Uterus (tissue), 4 donors: ENCODE data around the gene TFPI. TPM values are rescaled to one million over a fixed set of nuclear protein-coding genes. Genes with fewer than 3 reads are reported as not detected.

Experiments used
- DNase-seq, 2 donors: peaks; one replicate each; pipeline ENCODE4 v3.0.0-alpha.2; 2019 to 2020
- H3K27ac ChIP-seq, 2 donors: fragments of 200-600 bp; sonication (generic); 1 replicate in 1 of 2; 2 replicates in 1 of 2; pipeline ENCODE4 v1.5.1; 2016 to 2018
- H3K27me3 ChIP-seq, 2 donors: fragments of 200-600 bp; sonication (generic); one replicate each; pipeline ENCODE4 v1.5.1; 2018 to 2019; ENCODE audit warnings: control low read depth in 1 of 2
- H3K36me3 ChIP-seq, 2 donors: fragments of 200-600 bp; sonication (generic); one replicate each; pipeline ENCODE4 v1.5.1; 2019; ENCODE audit warnings: control low read depth in 1 of 2
- H3K4me1 ChIP-seq, 2 donors: fragments of 200-600 bp; sonication (generic); one replicate each; pipeline ENCODE4 v1.5.1; 2018 to 2019; ENCODE audit warnings: control low read depth in 1 of 2
- H3K4me3 ChIP-seq, 2 donors: fragments of 200-600 bp; sonication (generic); 1 replicate in 1 of 2; 2 replicates in 1 of 2; pipeline ENCODE4 v1.5.1; 2018 to 2019; ENCODE audit warnings: mild to moderate bottlenecking in 1 of 2
- H3K9me3 ChIP-seq, 2 donors: fragments of 200-600 bp; sonication (generic); one replicate each; pipeline ENCODE4 v1.5.1; 2019; ENCODE audit warnings: control low read depth in 1 of 2
- POLR2A ChIP-seq, 2 donors: fragments of 450-650 bp; IDR thresholded peaks; one replicate each; pipeline ENCODE4 v1.6.1; 2016; ENCODE audit warnings: antibody characterized with exemption in 2 of 2, mild to moderate bottlenecking in 1 of 2, moderate library complexity in 1 of 2
- intact Hi-C: fragments of 100-400 bp; cut with DNase I; formaldehyde crosslinking; loops from one replicate; pipeline ENCODE4 v1.15.1; 2023; ENCODE audit warnings: low total_unique reads
- total RNA-seq, 4 donors: library from RNA; depleted of rRNA in 3 of 4; stranded (reverse); fragments of >200 nt in 3 of 4; gene quantifications; one replicate each; pipeline versions ENCODE4 v1.1.0 to v1.2.4, GENCODE V29; 2014 to 2023
- TF ChIP-seq, protein P1 (sequence below), 4 experiments: fragments of 200-600 bp in 2 of 4; fragments of 450-650 bp in 2 of 4; sonication (generic) in 2 of 4; IDR thresholded peaks; one replicate each; pipeline ENCODE4 v1.5.1; 2016 to 2019; ENCODE audit warnings: antibody characterized with exemption in 4 of 4, mild to moderate bottlenecking in 2 of 4, moderate library complexity in 1 of 4
- donor health status: DM: yes; HTN: yes; CAD: no.

Gene TFPI
- total RNA-seq, 4 donors from 2014 or later, result 88.5 to 135 (median 99.2) TPM

DNA sequence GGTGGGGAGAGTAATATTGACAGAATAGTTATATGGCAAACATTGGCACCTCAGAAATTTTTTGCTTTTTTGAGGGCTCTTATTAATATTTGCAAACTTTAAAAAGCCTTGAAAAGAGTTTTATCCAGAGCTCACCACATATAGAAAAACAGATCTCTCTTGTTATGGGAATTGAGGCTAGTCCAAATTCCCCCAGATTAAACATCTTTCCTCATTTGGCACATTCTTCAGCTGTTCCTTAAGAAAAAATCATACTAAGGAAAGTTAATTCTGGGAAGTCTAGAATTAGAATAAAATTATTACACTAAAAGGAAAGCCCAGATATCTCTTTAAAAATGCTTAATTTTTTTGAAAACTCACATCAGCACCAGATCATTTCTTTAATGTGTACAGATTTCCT, 5.6 kb downstream of the TFPI start:
- TF ChIP-seq, protein P1, sequence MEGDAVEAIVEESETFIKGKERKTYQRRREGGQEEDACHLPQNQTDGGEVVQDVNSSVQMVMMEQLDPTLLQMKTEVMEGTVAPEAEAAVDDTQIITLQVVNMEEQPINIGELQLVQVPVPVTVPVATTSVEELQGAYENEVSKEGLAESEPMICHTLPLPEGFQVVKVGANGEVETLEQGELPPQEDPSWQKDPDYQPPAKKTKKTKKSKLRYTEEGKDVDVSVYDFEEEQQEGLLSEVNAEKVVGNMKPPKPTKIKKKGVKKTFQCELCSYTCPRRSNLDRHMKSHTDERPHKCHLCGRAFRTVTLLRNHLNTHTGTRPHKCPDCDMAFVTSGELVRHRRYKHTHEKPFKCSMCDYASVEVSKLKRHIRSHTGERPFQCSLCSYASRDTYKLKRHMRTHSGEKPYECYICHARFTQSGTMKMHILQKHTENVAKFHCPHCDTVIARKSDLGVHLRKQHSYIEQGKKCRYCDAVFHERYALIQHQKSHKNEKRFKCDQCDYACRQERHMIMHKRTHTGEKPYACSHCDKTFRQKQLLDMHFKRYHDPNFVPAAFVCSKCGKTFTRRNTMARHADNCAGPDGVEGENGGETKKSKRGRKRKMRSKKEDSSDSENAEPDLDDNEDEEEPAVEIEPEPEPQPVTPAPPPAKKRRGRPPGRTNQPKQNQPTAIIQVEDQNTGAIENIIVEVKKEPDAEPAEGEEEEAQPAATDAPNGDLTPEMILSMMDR (IDR thresholded peaks at IDR 0.05), result no peak
- no peak for TF ChIP-seq POLR2A (IDR thresholded peaks at IDR 0.05)
- Histone ChIP-seq H3K36me3 (no peaks in the 10 kb centered on the region), H3K9me3 (no peaks in the 10 kb centered on the region), H3K4me3 (no peak overlapping the region), H3K27me3 (no peaks in the 10 kb centered on the region), H3K4me1 (no peaks in the 10 kb centered on the region), H3K27ac (peak overlapping the region; percentile 63 to 73)
- intact Hi-C loops, result no loop called here
- DNase-seq, result no peak

DNA sequence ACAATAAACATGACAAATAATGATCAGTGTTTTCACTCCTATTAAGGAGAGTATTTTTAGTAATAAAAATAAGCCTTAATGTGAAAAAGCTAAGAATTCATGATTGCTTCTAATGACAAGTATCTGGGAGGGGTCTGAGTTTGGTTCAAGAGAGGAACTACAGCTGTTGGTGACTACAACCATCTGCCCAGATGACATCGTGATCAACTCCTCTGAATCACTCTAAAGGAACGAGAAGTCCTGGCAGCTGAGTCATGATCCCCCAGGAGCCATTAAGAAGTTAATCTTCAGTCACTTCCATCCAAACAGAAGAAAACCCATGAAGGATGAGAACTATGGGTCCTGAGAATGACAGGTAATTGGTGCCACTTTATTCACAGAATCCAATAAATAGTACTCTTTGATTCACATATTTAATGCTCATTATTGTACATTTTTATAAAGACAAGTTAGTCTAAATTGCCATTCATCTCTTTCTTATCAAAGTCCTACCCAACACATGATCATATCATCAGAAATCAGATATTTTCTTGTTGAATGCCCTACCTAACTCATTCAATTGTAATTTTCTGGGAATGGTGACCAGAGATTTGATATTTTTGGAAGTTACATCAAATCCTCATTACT, 6.8 kb downstream of the TFPI start:
- DNase-seq, result peak; percentile 54 to 72
- intact Hi-C loops, result no loop called here
- TF ChIP-seq POLR2A (IDR thresholded peaks at IDR 0.05), result no peak
- TF ChIP-seq, protein P1 (IDR thresholded peaks at IDR 0.05), result no peak
- Histone ChIP-seq H3K27ac (peak overlapping the region; percentile 63 to 73), H3K4me3 (no peak overlapping the region), H3K9me3 (no peaks in the 10 kb centered on the region), H3K36me3 (no peaks in the 10 kb centered on the region), H3K4me1 (no peaks in the 10 kb centered on the region), H3K27me3 (no peaks in the 10 kb centered on the region)

DNA sequence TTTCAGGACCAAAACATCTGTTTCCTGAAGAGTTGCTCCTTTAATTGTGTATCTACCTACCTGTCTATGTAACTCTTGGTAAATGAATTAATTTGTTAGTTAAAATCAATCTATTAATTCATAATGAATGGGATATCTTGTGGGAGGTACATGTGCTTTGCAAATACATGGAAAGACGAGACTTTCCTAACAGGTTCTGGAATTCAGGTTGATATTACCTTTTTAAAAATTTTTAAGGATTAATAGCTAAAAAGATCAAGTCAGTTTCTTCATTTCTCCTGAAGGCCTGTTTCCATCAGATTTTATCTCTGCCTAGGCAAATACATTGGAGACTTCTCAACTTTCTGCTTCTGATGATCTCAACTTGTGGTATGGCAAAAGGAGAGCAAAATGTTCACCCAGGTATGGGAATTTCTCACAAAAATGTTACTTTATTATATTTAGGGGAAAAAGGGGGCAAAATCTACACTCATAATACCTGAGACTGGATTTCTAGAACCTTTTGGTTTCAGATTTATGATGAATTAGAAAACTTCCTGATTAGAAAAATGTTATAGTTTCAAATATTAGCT, 7.4 kb downstream of the TFPI start:
- Histone ChIP-seq H3K4me3 (no peak overlapping the region), H3K36me3 (no peaks in the 10 kb centered on the region), H3K4me1 (no peaks in the 10 kb centered on the region), H3K27ac (peak overlapping the region; percentile 63 to 73), H3K27me3 (no peaks in the 10 kb centered on the region), H3K9me3 (no peaks in the 10 kb centered on the region)
- DNase-seq, result no peak
- intact Hi-C loops, result no loop called here
- TF ChIP-seq POLR2A (IDR thresholded peaks at IDR 0.05), result no peak
- TF ChIP-seq, protein P1 (IDR thresholded peaks at IDR 0.05), result no peak

DNA sequence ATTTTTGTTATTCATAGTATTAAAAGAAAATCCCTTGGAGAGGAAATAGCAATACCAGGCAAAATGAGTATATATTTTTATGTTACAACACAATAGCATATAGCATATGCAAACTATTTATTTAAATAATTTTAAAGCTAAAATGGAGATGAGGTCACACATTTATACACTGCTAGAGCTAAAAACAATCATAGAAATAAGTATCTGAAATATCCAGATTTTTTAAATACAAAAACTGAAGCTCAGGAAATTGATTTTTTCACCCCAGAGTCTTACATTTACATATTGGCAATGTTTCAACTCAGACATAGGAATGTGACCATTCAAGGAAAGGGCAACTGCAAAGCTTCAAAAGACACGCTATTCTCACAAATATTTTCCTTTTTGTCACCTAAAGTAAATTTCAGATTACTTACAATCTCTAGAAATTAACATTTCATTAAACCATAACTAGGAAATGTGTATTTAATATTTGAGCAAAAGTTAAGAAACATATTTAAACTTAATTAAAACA, 8.9 kb downstream of the TFPI start:
- Histone ChIP-seq H3K36me3 (no peaks in the 10 kb centered on the region), H3K27ac (peak overlapping the region; percentile 65 to 86), H3K4me1 (no peaks in the 10 kb centered on the region), H3K27me3 (no peaks in the 10 kb centered on the region), H3K9me3 (no peaks in the 10 kb centered on the region), H3K4me3 (no peak overlapping the region)
- intact Hi-C loops, result no loop called here
- no peak for DNase-seq
- TF ChIP-seq, protein P1 (IDR thresholded peaks at IDR 0.05), result no peak
- no peak for TF ChIP-seq POLR2A (IDR thresholded peaks at IDR 0.05)

DNA sequence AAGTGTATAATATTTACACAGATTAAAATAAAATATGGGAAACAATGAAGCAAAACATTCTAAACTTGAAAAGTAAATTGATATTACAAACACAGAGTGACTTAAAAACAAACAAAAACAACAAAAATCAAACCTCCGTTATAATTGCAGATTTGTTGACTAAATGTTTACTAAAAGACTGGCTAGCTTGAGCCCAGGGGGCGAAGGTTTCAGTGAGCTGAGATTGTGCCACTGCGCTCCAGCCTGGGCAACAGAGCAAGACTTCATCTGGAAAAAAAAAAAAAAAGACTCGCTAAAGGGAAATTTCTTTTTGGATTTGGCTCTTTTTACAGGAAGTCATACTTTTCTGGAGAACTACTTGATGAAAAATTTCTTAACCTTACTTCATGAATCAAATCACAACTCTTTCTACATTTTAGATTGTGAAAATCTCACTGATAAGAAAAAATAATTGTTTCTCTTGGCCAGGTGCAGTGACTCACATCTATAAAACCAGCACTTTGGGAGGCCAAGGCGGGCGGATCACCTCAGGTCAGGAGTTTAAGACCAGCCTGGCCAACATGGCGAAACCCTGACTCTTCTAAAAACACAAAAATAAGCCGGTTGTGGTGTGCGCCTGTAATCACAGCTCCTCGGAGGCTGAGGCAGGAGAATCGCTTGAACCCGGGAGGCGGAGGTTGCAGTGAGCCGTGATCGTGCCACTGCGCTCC, 9.7 kb downstream of the TFPI start:
- intact Hi-C loops, result no loop called here
- TF ChIP-seq, protein P1 (IDR thresholded peaks at IDR 0.05), result no peak
- no peak for TF ChIP-seq POLR2A (IDR thresholded peaks at IDR 0.05)
- H3K27me3 ChIP-seq, result no peaks in the 10 kb centered on the region

More for the DNA sequence above, 9.7 kb downstream of the TFPI start:
- Histone ChIP-seq H3K4me3 (no peak overlapping the region), H3K27ac (peak overlapping the region; percentile 72 to 86), H3K4me1 (no peaks in the 10 kb centered on the region), H3K9me3 (no peaks in the 10 kb centered on the region), H3K36me3 (no peaks in the 10 kb centered on the region)
- peak; percentile 50 to 63 for DNase-seq
